H1 (cell line): ENCODE measurements around the gene TBCD. TPM values are rescaled to one million over a fixed set of nuclear protein-coding genes. Genes with fewer than 3 reads are reported as not detected.

Experiments
- BCL11A ChIP-seq, 2 experiments: IDR thresholded peaks; one replicate each; pipeline ENCODE4 v1.6.1; 2011; ENCODE audit warnings: low read depth in 2 of 2, low read length in 2 of 2, mild to moderate bottlenecking in 2 of 2
- HDAC6 ChIP-seq: IDR thresholded peaks from one replicate; pipeline ENCODE4 v1.7.1; 2012; ENCODE audit warnings: low read depth, mild to moderate bottlenecking, inconsistent platforms, low read length, moderate library complexity
- TBP ChIP-seq: IDR thresholded peaks from 2 replicates; pipeline ENCODE4 v1.6.1; 2011; ENCODE audit warnings: low read depth, low read length, improper control_type of control experiment
- polyA plus RNA-seq, 7 experiments: library from polyadenylated mRNA; depleted of rRNA in 3 of 7; stranded (reverse) in 5 of 7; unstranded in 2 of 7; fragments of >200 nt in 5 of 7; fragments of 200-250 nt in 2 of 7; gene quantifications; 1 replicate in 5 of 7; 2 replicates in 1 of 7; 4 replicates in 1 of 7; pipeline versions ENCODE4 v1.2.1 to v1.2.3, GENCODE V29; 2011 to 2013; ENCODE audit warnings: missing spikeins in 2 of 7, mixed read lengths in 2 of 7
- total RNA-seq: library from RNA; stranded (reverse); fragmentation: NEBNext Ultra II Directional; extraction: Animal tissue kit (Norgen Biotek cat#: 25700); gene quantifications from 2 replicates; pipeline ENCODE4 v1.2.1, GENCODE V29; 2021
- TF ChIP-seq, protein P1 (sequence below): fragments of 300-600 bp; sonication (generic); IDR thresholded peaks from 2 replicates; pipeline ENCODE4 v1.7.1; 2012; ENCODE audit warnings: low read length, moderate library complexity, mild to moderate bottlenecking, inconsistent platforms; ENCODE audit not compliant: insufficient replicate concordance
- TF ChIP-seq, protein P2 (sequence below), 3 experiments: IDR thresholded peaks; 1 replicate in 2 of 3; 2 replicates in 1 of 3; pipeline versions ENCODE4 v1.5.1 to v1.6.1; 2011; ENCODE audit warnings: low read length in 3 of 3, mild to moderate bottlenecking in 3 of 3, inconsistent platforms in 2 of 3, low read depth in 1 of 3, moderate library complexity in 1 of 3; ENCODE audit not compliant: insufficient read depth in 1 of 3; ENCODE audit errors: control extremely low read depth in 1 of 3

TBCD gene
- total and polyA plus RNA-seq, 2 of the 8 experiments (the other 6 are each of a cell fraction or from before 2014, with no cell fraction given): 118 to 162 TPM

DNA sequence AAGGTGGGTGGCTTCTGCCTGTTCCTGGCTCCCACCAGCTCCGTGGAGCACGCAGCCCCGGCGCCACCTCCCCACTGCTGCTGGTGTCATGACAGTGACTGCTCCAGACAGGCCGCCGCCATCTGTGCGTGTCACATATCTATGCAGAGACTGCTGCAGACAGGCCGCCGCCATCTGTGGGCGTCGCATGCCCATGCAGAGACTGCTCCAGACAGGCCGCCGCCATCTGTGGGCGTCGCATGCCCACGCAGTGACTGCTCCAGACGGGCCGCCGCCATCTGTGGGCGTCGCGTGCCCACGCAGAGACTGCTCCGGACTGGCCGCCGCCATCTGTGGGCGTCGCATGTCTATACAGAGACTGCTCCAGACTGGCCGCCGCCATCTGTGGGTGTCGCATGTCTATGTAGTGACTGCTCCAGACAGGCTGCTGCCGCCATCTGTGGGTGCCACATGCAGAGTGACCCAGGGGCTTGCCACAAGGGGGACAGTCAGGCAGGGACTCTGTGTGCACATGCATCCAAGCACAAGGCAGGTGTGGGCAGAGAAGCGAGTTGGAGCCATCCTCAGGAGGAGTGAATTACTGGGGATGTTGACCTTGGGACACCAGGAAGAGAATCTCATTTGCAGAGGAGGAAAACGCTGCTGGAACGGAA is 38.7 kb upstream of the TBCD start (continued):
- TF ChIP-seq, protein P1, sequence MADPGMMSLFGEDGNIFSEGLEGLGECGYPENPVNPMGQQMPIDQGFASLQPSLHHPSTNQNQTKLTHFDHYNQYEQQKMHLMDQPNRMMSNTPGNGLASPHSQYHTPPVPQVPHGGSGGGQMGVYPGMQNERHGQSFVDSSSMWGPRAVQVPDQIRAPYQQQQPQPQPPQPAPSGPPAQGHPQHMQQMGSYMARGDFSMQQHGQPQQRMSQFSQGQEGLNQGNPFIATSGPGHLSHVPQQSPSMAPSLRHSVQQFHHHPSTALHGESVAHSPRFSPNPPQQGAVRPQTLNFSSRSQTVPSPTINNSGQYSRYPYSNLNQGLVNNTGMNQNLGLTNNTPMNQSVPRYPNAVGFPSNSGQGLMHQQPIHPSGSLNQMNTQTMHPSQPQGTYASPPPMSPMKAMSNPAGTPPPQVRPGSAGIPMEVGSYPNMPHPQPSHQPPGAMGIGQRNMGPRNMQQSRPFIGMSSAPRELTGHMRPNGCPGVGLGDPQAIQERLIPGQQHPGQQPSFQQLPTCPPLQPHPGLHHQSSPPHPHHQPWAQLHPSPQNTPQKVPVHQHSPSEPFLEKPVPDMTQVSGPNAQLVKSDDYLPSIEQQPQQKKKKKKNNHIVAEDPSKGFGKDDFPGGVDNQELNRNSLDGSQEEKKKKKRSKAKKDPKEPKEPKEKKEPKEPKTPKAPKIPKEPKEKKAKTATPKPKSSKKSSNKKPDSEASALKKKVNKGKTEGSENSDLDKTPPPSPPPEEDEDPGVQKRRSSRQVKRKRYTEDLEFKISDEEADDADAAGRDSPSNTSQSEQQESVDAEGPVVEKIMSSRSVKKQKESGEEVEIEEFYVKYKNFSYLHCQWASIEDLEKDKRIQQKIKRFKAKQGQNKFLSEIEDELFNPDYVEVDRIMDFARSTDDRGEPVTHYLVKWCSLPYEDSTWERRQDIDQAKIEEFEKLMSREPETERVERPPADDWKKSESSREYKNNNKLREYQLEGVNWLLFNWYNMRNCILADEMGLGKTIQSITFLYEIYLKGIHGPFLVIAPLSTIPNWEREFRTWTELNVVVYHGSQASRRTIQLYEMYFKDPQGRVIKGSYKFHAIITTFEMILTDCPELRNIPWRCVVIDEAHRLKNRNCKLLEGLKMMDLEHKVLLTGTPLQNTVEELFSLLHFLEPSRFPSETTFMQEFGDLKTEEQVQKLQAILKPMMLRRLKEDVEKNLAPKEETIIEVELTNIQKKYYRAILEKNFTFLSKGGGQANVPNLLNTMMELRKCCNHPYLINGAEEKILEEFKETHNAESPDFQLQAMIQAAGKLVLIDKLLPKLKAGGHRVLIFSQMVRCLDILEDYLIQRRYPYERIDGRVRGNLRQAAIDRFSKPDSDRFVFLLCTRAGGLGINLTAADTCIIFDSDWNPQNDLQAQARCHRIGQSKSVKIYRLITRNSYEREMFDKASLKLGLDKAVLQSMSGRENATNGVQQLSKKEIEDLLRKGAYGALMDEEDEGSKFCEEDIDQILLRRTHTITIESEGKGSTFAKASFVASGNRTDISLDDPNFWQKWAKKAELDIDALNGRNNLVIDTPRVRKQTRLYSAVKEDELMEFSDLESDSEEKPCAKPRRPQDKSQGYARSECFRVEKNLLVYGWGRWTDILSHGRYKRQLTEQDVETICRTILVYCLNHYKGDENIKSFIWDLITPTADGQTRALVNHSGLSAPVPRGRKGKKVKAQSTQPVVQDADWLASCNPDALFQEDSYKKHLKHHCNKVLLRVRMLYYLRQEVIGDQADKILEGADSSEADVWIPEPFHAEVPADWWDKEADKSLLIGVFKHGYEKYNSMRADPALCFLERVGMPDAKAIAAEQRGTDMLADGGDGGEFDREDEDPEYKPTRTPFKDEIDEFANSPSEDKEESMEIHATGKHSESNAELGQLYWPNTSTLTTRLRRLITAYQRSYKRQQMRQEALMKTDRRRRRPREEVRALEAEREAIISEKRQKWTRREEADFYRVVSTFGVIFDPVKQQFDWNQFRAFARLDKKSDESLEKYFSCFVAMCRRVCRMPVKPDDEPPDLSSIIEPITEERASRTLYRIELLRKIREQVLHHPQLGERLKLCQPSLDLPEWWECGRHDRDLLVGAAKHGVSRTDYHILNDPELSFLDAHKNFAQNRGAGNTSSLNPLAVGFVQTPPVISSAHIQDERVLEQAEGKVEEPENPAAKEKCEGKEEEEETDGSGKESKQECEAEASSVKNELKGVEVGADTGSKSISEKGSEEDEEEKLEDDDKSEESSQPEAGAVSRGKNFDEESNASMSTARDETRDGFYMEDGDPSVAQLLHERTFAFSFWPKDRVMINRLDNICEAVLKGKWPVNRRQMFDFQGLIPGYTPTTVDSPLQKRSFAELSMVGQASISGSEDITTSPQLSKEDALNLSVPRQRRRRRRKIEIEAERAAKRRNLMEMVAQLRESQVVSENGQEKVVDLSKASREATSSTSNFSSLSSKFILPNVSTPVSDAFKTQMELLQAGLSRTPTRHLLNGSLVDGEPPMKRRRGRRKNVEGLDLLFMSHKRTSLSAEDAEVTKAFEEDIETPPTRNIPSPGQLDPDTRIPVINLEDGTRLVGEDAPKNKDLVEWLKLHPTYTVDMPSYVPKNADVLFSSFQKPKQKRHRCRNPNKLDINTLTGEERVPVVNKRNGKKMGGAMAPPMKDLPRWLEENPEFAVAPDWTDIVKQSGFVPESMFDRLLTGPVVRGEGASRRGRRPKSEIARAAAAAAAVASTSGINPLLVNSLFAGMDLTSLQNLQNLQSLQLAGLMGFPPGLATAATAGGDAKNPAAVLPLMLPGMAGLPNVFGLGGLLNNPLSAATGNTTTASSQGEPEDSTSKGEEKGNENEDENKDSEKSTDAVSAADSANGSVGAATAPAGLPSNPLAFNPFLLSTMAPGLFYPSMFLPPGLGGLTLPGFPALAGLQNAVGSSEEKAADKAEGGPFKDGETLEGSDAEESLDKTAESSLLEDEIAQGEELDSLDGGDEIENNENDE: no peak
- TF ChIP-seq, protein P2, sequence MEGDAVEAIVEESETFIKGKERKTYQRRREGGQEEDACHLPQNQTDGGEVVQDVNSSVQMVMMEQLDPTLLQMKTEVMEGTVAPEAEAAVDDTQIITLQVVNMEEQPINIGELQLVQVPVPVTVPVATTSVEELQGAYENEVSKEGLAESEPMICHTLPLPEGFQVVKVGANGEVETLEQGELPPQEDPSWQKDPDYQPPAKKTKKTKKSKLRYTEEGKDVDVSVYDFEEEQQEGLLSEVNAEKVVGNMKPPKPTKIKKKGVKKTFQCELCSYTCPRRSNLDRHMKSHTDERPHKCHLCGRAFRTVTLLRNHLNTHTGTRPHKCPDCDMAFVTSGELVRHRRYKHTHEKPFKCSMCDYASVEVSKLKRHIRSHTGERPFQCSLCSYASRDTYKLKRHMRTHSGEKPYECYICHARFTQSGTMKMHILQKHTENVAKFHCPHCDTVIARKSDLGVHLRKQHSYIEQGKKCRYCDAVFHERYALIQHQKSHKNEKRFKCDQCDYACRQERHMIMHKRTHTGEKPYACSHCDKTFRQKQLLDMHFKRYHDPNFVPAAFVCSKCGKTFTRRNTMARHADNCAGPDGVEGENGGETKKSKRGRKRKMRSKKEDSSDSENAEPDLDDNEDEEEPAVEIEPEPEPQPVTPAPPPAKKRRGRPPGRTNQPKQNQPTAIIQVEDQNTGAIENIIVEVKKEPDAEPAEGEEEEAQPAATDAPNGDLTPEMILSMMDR (IDR thresholded peaks at IDR 0.05; ENCODE audit: control extremely low read depth in 1 of 3, insufficient read depth in 1 of 3, low read depth in 1 of 3, low read length in 3 of 3): peak in 1 of 3 experiments; percentile 2; a peak in 1 of 4 replicates
- TF ChIP-seq HDAC6: no peak
- no peak for TF ChIP-seq TBP
- TF ChIP-seq BCL11A (IDR thresholded peaks at IDR 0.05; ENCODE audit: low read depth in 2 of 2, low read length in 2 of 2): no peak
